ENCODE measurements around the gene CCDC93.

DNA sequence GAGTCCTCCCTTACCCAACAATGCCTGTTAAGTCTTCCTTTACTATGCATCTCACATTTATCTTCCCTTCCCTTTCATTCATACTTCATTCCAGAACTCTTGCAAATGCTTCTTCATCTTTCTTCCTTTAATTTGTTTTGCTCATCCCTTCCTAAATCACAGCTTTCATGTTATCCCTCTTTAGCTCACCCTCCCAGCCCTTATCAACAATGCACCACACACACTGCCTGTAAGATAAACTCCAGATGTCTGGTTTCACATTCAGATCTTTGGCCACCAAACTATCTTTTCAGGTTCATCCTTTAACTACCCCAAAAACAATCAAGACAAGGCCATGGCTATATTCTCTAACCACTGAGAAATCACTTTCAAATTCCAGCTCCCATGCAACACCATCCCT is 3.4 kb downstream of the CCDC93 start:
- no peak for TF ChIP-seq POLR2AphosphoS5 (IDR thresholded peaks at IDR 0.05; ENCODE audit: low read depth, low read length)
- no peak for TF ChIP-seq POLR2A (IDR thresholded peaks at IDR 0.05; ENCODE audit: low read depth, low read length)
- TF ChIP-seq POU2F2 (IDR thresholded peaks at IDR 0.05; ENCODE audit: low read depth, low read length) = no peak
- no peak for TF ChIP-seq TAF1 (IDR thresholded peaks at IDR 0.05; ENCODE audit: low read depth, low read length)
- TF ChIP-seq SPI1 (IDR thresholded peaks at IDR 0.05; ENCODE audit: low read depth, low read length) = no peak
